Activated CD8-positive, alpha-beta memory T cell treated with anti-CD3 and anti-CD28 coated beads, Interleukin-2, amount 10 ng/mL, durations not matched to agents 7 days and 5 days (primary cell): ENCODE results near the gene SMCO3. TPM values are rescaled to one million over a fixed set of nuclear protein-coding genes. Genes with fewer than 3 reads are reported as not detected.

Experiments used
- ATAC-seq: fragments of 150-1000 bp; cut with Tn5 transposase; one replicate; pipeline ENCODE4 v1.10.0; 2021; ENCODE audit warnings: moderate library complexity
- CTCF ChIA-PET: fragments of 350-600 bp; sonication (Branson Sonifier 250); formaldehyde crosslinking; loops from one replicate; lab custom pipeline; 2021; ENCODE audit warnings: antibody characterized with exemption; lab: Charles Lee
- DNase-seq: peaks from one replicate; pipeline ENCODE4 v3.0.0-alpha.2; 2020
- H3K27ac Mint-ChIP-seq: one replicate; pipeline ENCODE4 v1.8.0; 2021; ENCODE audit warnings: mild to moderate bottlenecking, mixed read lengths
- H3K27me3 Mint-ChIP-seq: one replicate; pipeline ENCODE4 v1.8.0; 2021; ENCODE audit warnings: mixed read lengths
- H3K36me3 Mint-ChIP-seq: one replicate; pipeline ENCODE4 v1.8.0; 2021; ENCODE audit warnings: mild to moderate bottlenecking, mixed read lengths
- H3K4me1 Mint-ChIP-seq: one replicate; pipeline ENCODE4 v1.8.0; 2021; ENCODE audit warnings: mixed read lengths
- H3K4me3 Mint-ChIP-seq: one replicate; pipeline ENCODE4 v1.8.0; 2021; ENCODE audit warnings: mild to moderate bottlenecking, moderate library complexity, mixed read lengths
- H3K9me3 Mint-ChIP-seq: one replicate; pipeline ENCODE4 v1.8.0; 2022; ENCODE audit warnings: low read depth, mixed read lengths
- total RNA-seq, 2 experiments: library from RNA; stranded (reverse); gene quantifications; one replicate each; pipeline ENCODE4 v1.2.3, GENCODE V29; 2021

Gene SMCO3
- total RNA-seq, 2 experiments from 2014 or later = not detected

- DNase-seq (no peak), ATAC-seq (no peak)
- H3K36me3 Mint-ChIP-seq = no peaks in the 10 kb centered on the region
- H3K27me3 Mint-ChIP-seq = peaks cover 9% of the 10 kb centered on the region
- peaks cover 4% of the 10 kb centered on the region for H3K4me1 Mint-ChIP-seq
- CTCF ChIA-PET = interaction anchor here (7.7 kb wide), 1 partner anchor 152 kb away, joined by 62 read pairs; no protein-coding TSS in a partner anchor
- no peaks in the 10 kb centered on the region for H3K9me3 Mint-ChIP-seq
- H3K4me3 Mint-ChIP-seq = no peak overlapping the region
- no peak overlapping the region for H3K27ac Mint-ChIP-seq
Measured at GRCh38 chr12:14842315-14842714, 28.3 kb upstream of the SMCO3 start.

- ATAC-seq = no peak
- CTCF ChIA-PET = interaction anchor here (7.7 kb wide), 1 partner anchor 153 kb away, joined by 62 read pairs; no protein-coding TSS in a partner anchor
- Mint-ChIP-seq H3K27ac (no peak overlapping the region), H3K4me1 (peaks cover 4% of the 10 kb centered on the region), H3K36me3 (no peaks in the 10 kb centered on the region), H3K9me3 (no peaks in the 10 kb centered on the region), H3K4me3 (no peak overlapping the region), H3K27me3 (peaks cover 11% of the 10 kb centered on the region)
- DNase-seq = no peak
Measured at GRCh38 chr12:14841761-14842160, 27.8 kb upstream of the SMCO3 start.

- CTCF ChIA-PET = no interaction called here
- peaks cover 2% of the 10 kb centered on the region for H3K4me1 Mint-ChIP-seq
- DNase-seq (no peak), ATAC-seq (no peak)
- no peak overlapping the region for H3K4me3 Mint-ChIP-seq
- no peaks in the 10 kb centered on the region for H3K9me3 Mint-ChIP-seq
- no peak overlapping the region for H3K27ac Mint-ChIP-seq
- H3K36me3 Mint-ChIP-seq = no peaks in the 10 kb centered on the region
- H3K27me3 Mint-ChIP-seq = peaks cover 12% of the 10 kb centered on the region
Measured at GRCh38 chr12:14840616-14841015, 26.6 kb upstream of the SMCO3 start.

GRCh38 chr12:14839262-14839661, 25.3 kb upstream of the SMCO3 start:
- H3K36me3 Mint-ChIP-seq = no peaks in the 10 kb centered on the region
- CTCF ChIA-PET = interaction anchor here (1.0 kb wide), 1 partner anchor 156 kb away, joined by 3 read pairs; no protein-coding TSS in a partner anchor
- no peak overlapping the region for H3K27ac Mint-ChIP-seq
- no peak for DNase-seq
- no peak for ATAC-seq
- no peak overlapping the region for H3K4me3 Mint-ChIP-seq
- H3K9me3 Mint-ChIP-seq = no peaks in the 10 kb centered on the region
- H3K4me1 Mint-ChIP-seq = no peaks in the 10 kb centered on the region
- H3K27me3 Mint-ChIP-seq = peaks cover 16% of the 10 kb centered on the region

- no peak for ATAC-seq
- H3K27me3 Mint-ChIP-seq = peaks cover 24% of the 10 kb centered on the region
- no peaks in the 10 kb centered on the region for H3K9me3 Mint-ChIP-seq
- no peak overlapping the region for H3K27ac Mint-ChIP-seq
- no peaks in the 10 kb centered on the region for H3K4me1 Mint-ChIP-seq
- no peak for DNase-seq
- no peaks in the 10 kb centered on the region for H3K36me3 Mint-ChIP-seq
- no peak overlapping the region for H3K4me3 Mint-ChIP-seq
- CTCF ChIA-PET = interaction anchor here (1.1 to 1.7 kb wide), 2 partner anchors 9 to 12 kb away, joined by 4 read pairs; no protein-coding TSS in a partner anchor
Measured at GRCh38 chr12:14836336-14837210, 22.6 kb upstream of the SMCO3 start.

GRCh38 chr12:14834509-14834908, 20.5 kb upstream of the SMCO3 start:
- no peak overlapping the region for H3K4me3 Mint-ChIP-seq
- CTCF ChIA-PET = interaction anchor here (1.5 kb wide), 1 partner anchor 10 kb away, joined by 3 read pairs; no protein-coding TSS in a partner anchor
- no peaks in the 10 kb centered on the region for H3K36me3 Mint-ChIP-seq
- no peak for ATAC-seq
- no peak for DNase-seq
- no peak overlapping the region for H3K27ac Mint-ChIP-seq
- no peaks in the 10 kb centered on the region for H3K9me3 Mint-ChIP-seq
- peaks cover 20% of the 10 kb centered on the region for H3K27me3 Mint-ChIP-seq
- H3K4me1 Mint-ChIP-seq = no peaks in the 10 kb centered on the region

- Mint-ChIP-seq H3K9me3 (no peaks in the 10 kb centered on the region), H3K4me3 (no peak overlapping the region), H3K27me3 (peaks cover 15% of the 10 kb centered on the region), H3K36me3 (no peaks in the 10 kb centered on the region), H3K4me1 (no peaks in the 10 kb centered on the region), H3K27ac (no peak overlapping the region)
- DNase-seq = no peak
- CTCF ChIA-PET = interaction anchor here (1.5 kb wide), 1 partner anchor 11 kb away, joined by 3 read pairs; no protein-coding TSS in a partner anchor
- no peak for ATAC-seq
Measured at GRCh38 chr12:14833952-14834351, 20.0 kb upstream of the SMCO3 start.

GRCh38 chr12:14833336-14833735, 19.4 kb upstream of the SMCO3 start:
- Mint-ChIP-seq H3K9me3 (no peaks in the 10 kb centered on the region), H3K27ac (no peak overlapping the region), H3K36me3 (no peaks in the 10 kb centered on the region), H3K4me1 (no peaks in the 10 kb centered on the region), H3K4me3 (no peak overlapping the region), H3K27me3 (peaks cover 15% of the 10 kb centered on the region)
- ATAC-seq (no peak), DNase-seq (no peak)
- CTCF ChIA-PET = interaction anchor here (1.5 kb wide), 1 partner anchor 11 kb away, joined by 3 read pairs; no protein-coding TSS in a partner anchor

GRCh38 chr12:14828892-14829291, 14.9 kb upstream of the SMCO3 start:
- no peak overlapping the region for H3K27ac Mint-ChIP-seq
- CTCF ChIA-PET = interaction anchor here (0.6 kb wide), 1 partner anchor 54 kb away, joined by 3 read pairs; no protein-coding TSS in a partner anchor
- ATAC-seq = no peak

GRCh38 chr12:14827043-14827442, 13.1 kb upstream of the SMCO3 start:
- ATAC-seq (no peak), DNase-seq (no peak)
- Mint-ChIP-seq H3K4me3 (no peak overlapping the region), H3K4me1 (peaks cover 7% of the 10 kb centered on the region), H3K27ac (no peak overlapping the region), H3K36me3 (no peaks in the 10 kb centered on the region), H3K27me3 (peaks cover 4% of the 10 kb centered on the region), H3K9me3 (no peaks in the 10 kb centered on the region)
- CTCF ChIA-PET = no interaction called here

More at GRCh38 chr12:14828892-14829291, 14.9 kb upstream of the SMCO3 start:
- no peak for DNase-seq
- no peak overlapping the region for H3K4me3 Mint-ChIP-seq
- H3K9me3 Mint-ChIP-seq = no peaks in the 10 kb centered on the region
- peaks cover 7% of the 10 kb centered on the region for H3K27me3 Mint-ChIP-seq
- H3K4me1 Mint-ChIP-seq = peaks cover 2% of the 10 kb centered on the region
- no peaks in the 10 kb centered on the region for H3K36me3 Mint-ChIP-seq

GRCh38 chr12:14826491-14826890, 12.5 kb upstream of the SMCO3 start:
- Mint-ChIP-seq H3K27me3 (no peaks in the 10 kb centered on the region), H3K36me3 (no peaks in the 10 kb centered on the region), H3K4me3 (no peak overlapping the region), H3K4me1 (peaks cover 7% of the 10 kb centered on the region), H3K9me3 (no peaks in the 10 kb centered on the region), H3K27ac (no peak overlapping the region)
- no peak for DNase-seq
- ATAC-seq = no peak
- CTCF ChIA-PET = no interaction called here

- ATAC-seq = no peak
- H3K4me3 Mint-ChIP-seq = no peak overlapping the region
- no peak overlapping the region for H3K27ac Mint-ChIP-seq
- no peaks in the 10 kb centered on the region for H3K27me3 Mint-ChIP-seq
- DNase-seq = no peak
- H3K36me3 Mint-ChIP-seq = no peaks in the 10 kb centered on the region
- H3K4me1 Mint-ChIP-seq = peaks cover 7% of the 10 kb centered on the region
- CTCF ChIA-PET = interaction anchor here (1.4 kb wide), 1 partner anchor 15 kb away, joined by 3 read pairs; no protein-coding TSS in a partner anchor
- H3K9me3 Mint-ChIP-seq = no peaks in the 10 kb centered on the region
Measured at GRCh38 chr12:14825256-14825655, 11.3 kb upstream of the SMCO3 start.

- H3K4me3 Mint-ChIP-seq = no peak overlapping the region
- H3K36me3 Mint-ChIP-seq = no peaks in the 10 kb centered on the region
- no peak overlapping the region for H3K27ac Mint-ChIP-seq
- ATAC-seq (no peak), DNase-seq (no peak)
- peaks cover 7% of the 10 kb centered on the region for H3K4me1 Mint-ChIP-seq
- H3K27me3 Mint-ChIP-seq = no peaks in the 10 kb centered on the region
- H3K9me3 Mint-ChIP-seq = no peaks in the 10 kb centered on the region
- CTCF ChIA-PET = no interaction called here
Measured at GRCh38 chr12:14824012-14824634, 10.1 kb upstream of the SMCO3 start.
